HEK293T (cell line): Measurements from ENCODE around the gene GSTM2.
A peak's percentile ranks its signal among the peaks of the same experiment; 100 is the strongest.

Experiments
- CTCF ChIA-PET: fragments of 350-600 bp; formaldehyde crosslinking; extraction: SDS; loops from one replicate; lab custom pipeline; 2021; ENCODE audit warnings: antibody characterized with exemption, inconsistent platforms; lab: Yijun Ruan, JAX
- POLR2A ChIA-PET: fragments of 350-600 bp; formaldehyde crosslinking; extraction: SDS; loops from one replicate; lab custom pipeline; 2020; ENCODE audit warnings: antibody characterized with exemption, inconsistent platforms; lab: Yijun Ruan, JAX
- DNase-seq: peaks from one replicate; pipeline ENCODE4 v3.0.0; 2012; ENCODE audit warnings: mixed read lengths; ENCODE audit errors: extremely low spot score
- ARNT ChIP-seq: fragments of 450-650 bp; IDR thresholded peaks from 2 replicates; pipeline ENCODE4 v1.6.1; 2017; ENCODE audit warnings: mild to moderate bottlenecking
- BHLHE40 ChIP-seq: fragments of 450-650 bp; IDR thresholded peaks from 2 replicates; pipeline ENCODE4 v1.6.1; 2016; ENCODE audit warnings: mild to moderate bottlenecking, moderate library complexity, borderline replicate concordance
- CTBP1 ChIP-seq: fragments of 450-650 bp; IDR thresholded peaks from 2 replicates; pipeline ENCODE4 v1.6.1; 2016; ENCODE audit warnings: borderline replicate concordance
- ELF4 ChIP-seq: fragments of 450-650 bp; IDR thresholded peaks from 2 replicates; pipeline ENCODE4 v1.6.1; 2017; ENCODE audit warnings: antibody characterized with exemption
- FOXA1 ChIP-seq: fragments of 450-650 bp; IDR thresholded peaks from 2 replicates; pipeline ENCODE4 v1.6.1; 2016; ENCODE audit warnings: mild to moderate bottlenecking
- FOXK2 ChIP-seq: fragments of 450-650 bp; IDR thresholded peaks from 2 replicates; pipeline ENCODE4 v1.6.1; 2016; ENCODE audit warnings: mild to moderate bottlenecking
- FOXM1 ChIP-seq: fragments of 450-650 bp; IDR thresholded peaks from 2 replicates; pipeline ENCODE4 v1.6.1; 2017; ENCODE audit warnings: mild to moderate bottlenecking, borderline replicate concordance
- HDGF ChIP-seq: fragments of 450-650 bp; IDR thresholded peaks from 2 replicates; pipeline ENCODE4 v1.6.1; 2017; ENCODE audit warnings: antibody characterized with exemption, borderline replicate concordance
- L3MBTL2 ChIP-seq: fragments of 450-650 bp; conservative IDR thresholded peaks from 2 replicates; pipeline ENCODE4 v1.6.1; 2016; ENCODE audit warnings: mild to moderate bottlenecking
- LEF1 ChIP-seq: fragments of 450-650 bp; IDR thresholded peaks from 2 replicates; pipeline ENCODE4 v1.6.1; 2017; ENCODE audit warnings: mild to moderate bottlenecking, borderline replicate concordance
- NFRKB ChIP-seq: fragments of 450-650 bp; IDR thresholded peaks from 2 replicates; pipeline ENCODE4 v1.6.1; 2016; ENCODE audit warnings: mild to moderate bottlenecking, moderate library complexity
- PKNOX1 ChIP-seq: fragments of 450-650 bp; IDR thresholded peaks from 2 replicates; pipeline ENCODE4 v1.6.1; 2016
- SUZ12 ChIP-seq: fragments of 450-650 bp; IDR thresholded peaks from 2 replicates; pipeline ENCODE4 v1.6.1; 2016; ENCODE audit warnings: mild to moderate bottlenecking
- TARDBP ChIP-seq: fragments of 450-650 bp; IDR thresholded peaks from 2 replicates; pipeline ENCODE4 v1.6.1; 2016
- ZNF384 ChIP-seq: fragments of 450-650 bp; IDR thresholded peaks from 2 replicates; pipeline ENCODE4 v1.6.1; 2016

GSTM2 gene

GRCh38 chr1:109629372-109630030 lies 38.4 kb upstream of the GSTM2 start:
- CTCF ChIA-PET, result interaction anchor here (0.6 to 4.7 kb wide), 9 partner anchors 10 to 459 kb away, joined by 3 to 42 read pairs (median 6); partner anchors contain the start of gene GNAI3
- TF ChIP-seq TARDBP, result no peak
- no peak for TF ChIP-seq PKNOX1
- no peak for TF ChIP-seq ELF4
- no peak for TF ChIP-seq BHLHE40
- TF ChIP-seq NFRKB, result no peak
- no peak for TF ChIP-seq HDGF
- no peak for TF ChIP-seq ARNT
- TF ChIP-seq CTBP1, result no peak
- no peak for TF ChIP-seq ZNF384
- TF ChIP-seq L3MBTL2, result no peak
- no peak for TF ChIP-seq FOXK2
- TF ChIP-seq FOXM1, result no peak
- POLR2A ChIA-PET, result interaction anchor here (0.8 to 6.0 kb wide), 2 partner anchors 81 to 83 kb away, joined by 3 to 37 read pairs; partner anchors contain the start of gene GNAI3
- DNase-seq, result no peak

DNA sequence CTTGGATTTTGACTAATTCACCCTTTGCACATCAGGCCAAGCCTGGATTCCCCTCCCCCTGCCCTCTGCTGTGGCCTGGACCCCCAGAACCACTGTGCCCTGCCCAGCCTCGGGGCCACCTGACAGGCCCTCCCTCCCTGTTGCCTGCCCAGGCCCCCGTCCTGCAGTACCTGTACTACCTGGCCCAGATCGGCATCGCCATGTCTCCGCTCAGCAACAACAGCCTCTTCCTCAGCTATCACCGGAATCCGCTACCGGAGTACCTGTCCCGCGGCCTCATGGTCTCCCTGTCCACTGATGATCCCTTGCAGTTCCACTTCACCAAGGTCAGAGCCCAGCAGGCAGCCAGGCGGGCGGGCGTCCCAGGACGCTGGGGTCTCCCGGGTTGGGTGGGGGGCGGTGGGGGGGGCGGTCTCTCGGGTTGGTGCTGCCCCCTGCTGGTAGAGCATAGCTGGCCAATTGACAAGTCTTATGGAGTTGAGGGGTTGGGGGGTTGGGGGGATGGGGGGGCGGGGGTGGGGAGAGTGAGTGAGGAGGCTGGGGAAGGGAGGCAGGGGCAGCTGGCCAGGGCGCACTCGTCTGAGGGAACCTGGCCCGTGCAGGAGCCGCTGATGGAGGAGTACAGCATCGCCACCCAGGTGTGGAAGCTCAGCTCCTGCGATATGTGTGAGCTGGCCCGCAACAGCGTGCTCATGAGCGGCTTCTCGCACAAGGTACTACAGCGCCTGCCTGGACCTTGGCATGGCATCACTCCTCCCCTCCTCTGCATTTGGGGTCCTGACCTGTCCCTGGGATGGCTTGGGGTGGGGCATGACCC lies 37.6 kb upstream of the GSTM2 start:
- TF ChIP-seq SUZ12 (no peak), TARDBP (no peak), FOXA1 (no peak), FOXK2 (no peak), CTBP1 (no peak)
- CTCF ChIA-PET, result interaction anchor here (0.6 to 4.7 kb wide), 11 partner anchors 9 to 458 kb away, joined by 3 to 42 read pairs (median 6); partner anchors contain the start of genes AMPD2, GNAI3 and GNAT2
- DNase-seq, result peak; percentile 63
- POLR2A ChIA-PET, result interaction anchor here (0.7 to 6.0 kb wide), 4 partner anchors 10 to 85 kb away, joined by 3 to 37 read pairs (median 4); partner anchors contain the start of genes AMPD2 and GNAI3

GRCh38 chr1:109630898-109631512 lies 36.9 kb upstream of the GSTM2 start:
- POLR2A ChIA-PET, result interaction anchor here (0.7 to 6.0 kb wide), 3 partner anchors 11 to 85 kb away, joined by 4 to 37 read pairs (median 4); partner anchors contain the start of genes AMPD2 and GNAI3
- DNase-seq, result no peak
- CTCF ChIA-PET, result interaction anchor here (0.7 to 4.7 kb wide), 8 partner anchors 9 to 160 kb away, joined by 3 to 42 read pairs (median 6); partner anchors contain the start of genes AMPD2 and GNAT2
- TF ChIP-seq HDGF, result no peak
- no peak for TF ChIP-seq FOXA1
- no peak for TF ChIP-seq ZNF384
- TF ChIP-seq CTBP1, result no peak
- no peak for TF ChIP-seq FOXK2
- no peak for TF ChIP-seq SUZ12
- TF ChIP-seq ARNT, result no peak
- TF ChIP-seq BHLHE40, result no peak

DNA sequence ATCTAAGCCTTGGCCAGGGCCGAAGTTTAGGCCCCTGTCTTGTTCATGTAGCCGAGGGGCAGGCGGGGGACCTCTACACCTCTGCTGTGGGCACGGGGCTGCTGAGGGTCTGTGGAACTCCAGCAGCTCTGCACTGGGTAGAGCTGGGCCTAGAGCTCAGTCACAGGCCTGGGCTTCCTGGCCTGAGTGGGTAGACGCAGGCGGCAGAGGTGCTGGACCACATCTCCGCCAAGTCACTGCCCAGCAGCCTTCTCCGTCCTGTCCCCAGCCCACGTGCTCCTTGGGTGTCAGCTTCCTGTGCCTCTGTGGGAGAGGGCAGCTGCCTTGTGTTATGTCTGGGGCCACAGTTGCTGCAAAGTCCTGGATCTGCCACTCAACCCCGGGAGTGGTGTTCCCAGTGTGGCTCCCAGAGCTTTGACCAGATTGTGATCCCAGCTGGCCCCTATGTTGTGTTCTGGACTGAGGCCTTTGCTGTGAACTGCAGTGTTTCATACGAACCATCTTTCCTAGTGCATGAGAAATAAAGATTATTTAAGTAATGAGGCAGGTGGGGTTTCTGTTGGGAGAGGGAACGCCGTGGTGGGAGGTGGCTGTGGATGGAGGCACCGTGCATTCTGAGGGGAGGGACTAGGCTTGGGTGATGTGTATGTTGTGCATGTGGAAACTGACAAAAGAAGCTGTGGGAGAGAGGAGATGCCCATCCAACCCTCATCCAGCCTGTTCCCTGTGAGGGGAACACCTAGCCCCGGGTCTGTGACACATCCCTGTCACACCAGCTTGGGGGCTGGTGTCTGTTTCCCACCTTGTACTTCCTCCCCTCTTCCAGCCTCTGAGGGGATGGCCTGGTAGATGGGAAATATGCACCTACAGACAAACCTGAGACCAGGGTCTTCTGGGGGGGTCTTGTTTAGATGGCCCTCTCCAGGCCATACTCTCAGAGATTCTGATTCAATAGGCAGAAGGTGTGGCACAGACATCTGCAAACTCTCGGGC lies 36.0 kb upstream of the GSTM2 start:
- ChIA-PET CTCF (interaction anchor here (1.7 to 4.7 kb wide), 3 partner anchors 8 to 90 kb away, joined by 6 to 42 read pairs (median 42); no protein-coding TSS in a partner anchor), POLR2A (interaction anchor here (0.9 to 6.0 kb wide), 2 partner anchors 83 to 86 kb away, joined by 4 to 37 read pairs; partner anchors contain the start of gene GNAI3)
- DNase-seq, result no peak
- TF ChIP-seq ZNF384, result no peak

- TF ChIP-seq SUZ12 (no peak), PKNOX1 (no peak), FOXM1 (no peak), BHLHE40 (no peak), ZNF384 (no peak), FOXK2 (no peak), CTBP1 (no peak), ELF4 (no peak), HDGF (no peak), LEF1 (no peak), ARNT (no peak)
- ChIA-PET CTCF (interaction anchor here (4.1 kb wide), 1 partner anchor 87 kb away, joined by 42 read pairs; no protein-coding TSS in a partner anchor), POLR2A (interaction anchor here (6.0 kb wide), 1 partner anchor 84 kb away, joined by 37 read pairs; the partner anchor contains the start of gene GNAI3)
- no peak for DNase-seq
These were observed 35.0 kb upstream of the GSTM2 start for GRCh38 chr1:109632671-109633346.
